Measurements from ENCODE around the gene OSCP1. TPM values are rescaled to one million over a fixed set of nuclear protein-coding genes. Genes with fewer than 3 reads are reported as not detected.

The OSCP1 gene
- total RNA-seq, 1 experiment from 2014 or later = 3.2 TPM

GRCh38 chr1:36456391-36456928 is 6.2 kb upstream of the OSCP1 start:
- Histone ChIP-seq H3K18ac (ENCODE audit: insufficient read length, low read depth, low read length) (no peak overlapping the region), H3K79me1 (ENCODE audit: insufficient read depth, low read depth, low read length, poor library complexity, severe bottlenecking) (no peaks in the 10 kb centered on the region), H3K23ac (ENCODE audit: insufficient read length, low read depth, low read length) (no peak overlapping the region), H3T11ph (ENCODE audit: low read length) (no peak overlapping the region), H4K91ac (ENCODE audit: insufficient read length, low read depth, low read length) (no peak overlapping the region), H4K5ac (ENCODE audit: insufficient read length, low read depth, low read length) (no peak overlapping the region), H3K23me2 (ENCODE audit: insufficient read length, low read depth, low read length, poor library complexity, severe bottlenecking) (no peaks in the 10 kb centered on the region), H3K9me3 (ENCODE audit: control insufficient read depth, low read depth, low read length) (no peaks in the 10 kb centered on the region), H4K20me1 (ENCODE audit: control insufficient read depth, insufficient read depth, insufficient read length) (no peaks in the 10 kb centered on the region), H3K9ac (ENCODE audit: extremely low read depth, insufficient read length, low read length) (no peak overlapping the region), H4K8ac (replicated peaks; ENCODE audit: insufficient read length, low read depth, low read length) (no peak overlapping the region), H3K4ac (ENCODE audit: low read depth, low read length) (no peak overlapping the region), H2AFZ (ENCODE audit: low read length) (no peak overlapping the region), H2BK120ac (ENCODE audit: low read depth, low read length, poor library complexity, severe bottlenecking) (no peak overlapping the region), H3K4me1 (ENCODE audit: insufficient read depth, low read length) (no peaks in the 10 kb centered on the region), H3K27me3 (ENCODE audit: insufficient read depth, low read length) (no peaks in the 10 kb centered on the region), H3K14ac (ENCODE audit: insufficient read depth, low read length) (no peak overlapping the region), H2BK15ac (ENCODE audit: low read depth, low read length) (no peak overlapping the region), H2AK5ac (ENCODE audit: insufficient read length, low read length) (no peak overlapping the region), H2BK20ac (ENCODE audit: low read depth, low read length, poor library complexity, severe bottlenecking) (no peak overlapping the region), H3K79me2 (ENCODE audit: insufficient read depth, low read length) (no peaks in the 10 kb centered on the region), H3K4me2 (ENCODE audit: insufficient read depth, insufficient read length, low read length) (no peak overlapping the region), H3K27ac (ENCODE audit: insufficient read length, low read depth, low read length) (no peak overlapping the region), H3K56ac (ENCODE audit: insufficient read length, low read depth, low read length) (no peak overlapping the region), H2BK12ac (ENCODE audit: insufficient read length, low read depth, low read length) (no peak overlapping the region), H2BK5ac (ENCODE audit: insufficient read length, low read length) (no peak overlapping the region)
- Mint-ChIP-seq H3K9me3 (no peaks in the 10 kb centered on the region; a peak in 1 of 5 replicates), H3K27me3 (ENCODE audit: low read depth) (no peaks in the 10 kb centered on the region), H3K4me3 (no peak overlapping the region), H3K27ac (no peak overlapping the region), H3K36me3 (ENCODE audit: insufficient read depth in 1 of 3, low read depth in 3 of 3) (peaks cover 31 to 64% (median 55%) of the 10 kb centered on the region in 3 experiments; a peak in 6 of 7 replicates), H3K4me1 (peaks cover 0 to 1% of the 10 kb centered on the region in 2 experiments; a peak in 1 of 4 replicates)
- no peak for TF ChIP-seq CTCF (conservative IDR thresholded peaks at IDR 0.05)
- DNase-seq = no peak
